GM18511 (cell line): ENCODE measurements around the gene E2F3.
"Not testable (repeated sequence)": the region's sequence is repeated elsewhere in the genome, so short reads cannot be mapped to it uniquely, and the experiment has no call there.

ENCODE experiments used
- ATAC-seq: cut with Tn5 transposase; IDR thresholded peaks from one replicate; pipeline ENCODE4 v1.9.1; 2021; ENCODE audit warnings: mild to moderate bottlenecking, moderate library complexity; ENCODE audit not compliant: unreplicated experiment

The E2F3 gene

GRCh38 chr6:20511852-20512251 is 110.2 kb downstream of the E2F3 start:
- ATAC-seq, result no peak

DNA sequence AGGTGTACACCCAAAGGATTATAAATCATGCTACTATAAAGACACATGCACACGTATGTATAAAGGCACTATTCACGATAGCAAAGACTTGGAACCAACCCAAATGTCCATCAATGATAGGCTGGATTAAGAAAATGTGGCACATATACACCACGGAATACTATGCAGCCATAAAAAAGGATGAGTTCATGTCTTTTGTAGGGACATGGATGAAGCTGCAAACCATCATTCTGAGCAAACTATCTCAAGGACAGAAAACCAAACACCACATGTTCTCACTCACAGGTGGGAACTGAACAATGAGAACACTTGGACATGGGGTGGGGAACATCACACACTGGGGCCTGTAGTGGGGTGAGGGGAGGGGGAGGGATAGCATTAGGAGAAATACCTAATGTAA is 123.5 kb downstream of the E2F3 start:
- ATAC-seq, result not testable (repeated sequence)

GRCh38 chr6:20529086-20529448 is 127.4 kb downstream of the E2F3 start:
- ATAC-seq, result peak; percentile 66

- no peak for ATAC-seq
Observed at GRCh38 chr6:20532881-20533280, 131.2 kb downstream of the E2F3 start.

GRCh38 chr6:20533746-20534294 is 132.1 kb downstream of the E2F3 start:
- ATAC-seq, result peak; percentile 24

DNA sequence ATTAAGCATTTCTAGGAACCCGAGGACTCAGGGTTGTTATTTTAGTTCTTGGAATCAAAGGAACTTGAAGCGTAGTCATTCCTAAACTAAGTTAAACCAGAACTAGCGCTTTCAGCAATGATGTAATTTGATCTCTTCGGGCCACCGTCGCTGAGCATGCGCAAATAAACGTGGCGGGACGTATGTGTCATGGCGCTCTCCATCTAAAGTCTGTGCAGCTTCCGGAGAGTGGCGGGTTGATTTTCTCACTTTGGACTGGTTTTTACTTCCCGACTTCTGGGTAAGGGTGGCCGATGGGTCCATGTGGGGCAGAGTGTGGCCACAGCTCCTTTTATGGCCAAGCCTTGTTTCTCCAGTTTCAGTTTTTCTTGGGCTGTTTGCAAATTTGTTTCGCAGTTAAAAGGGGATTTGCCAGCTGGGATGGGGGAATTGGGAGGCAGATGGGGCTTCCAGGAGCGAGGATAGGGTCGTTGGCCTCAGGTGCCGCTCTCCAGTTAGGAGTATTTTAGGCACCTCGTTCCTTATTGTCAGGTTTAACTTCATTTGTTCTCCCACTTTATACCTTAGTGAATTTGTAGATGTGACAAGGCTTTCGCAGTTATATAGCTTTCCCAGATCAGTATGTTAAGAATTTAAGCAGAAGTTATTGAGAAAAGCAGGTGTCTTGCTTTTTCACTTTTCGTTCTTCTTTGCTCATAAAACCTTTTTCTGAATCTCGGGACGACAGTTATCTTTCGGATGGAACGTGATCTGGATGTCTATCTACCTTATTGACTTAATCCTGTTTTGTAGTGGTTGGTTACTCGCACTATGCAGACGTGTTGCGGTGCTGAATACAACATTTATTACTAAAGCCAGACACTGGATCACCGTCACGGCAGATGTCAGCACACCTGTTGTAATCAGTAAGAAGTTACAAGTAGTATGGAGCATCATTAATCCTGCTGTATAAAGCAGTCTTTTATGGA is 132.9 kb downstream of the E2F3 start, which contains the start of gene CDKAL1:
TSS of gene CDKAL1 (plus strand) at position 163 of the 968 bp plus-strand sequence. CDS start 11,894 bp downstream, outside the sequence.
- peak; percentile 91 for ATAC-seq

GRCh38 chr6:20538131-20538662 is 136.5 kb downstream of the E2F3 start:
- no peak for ATAC-seq

DNA sequence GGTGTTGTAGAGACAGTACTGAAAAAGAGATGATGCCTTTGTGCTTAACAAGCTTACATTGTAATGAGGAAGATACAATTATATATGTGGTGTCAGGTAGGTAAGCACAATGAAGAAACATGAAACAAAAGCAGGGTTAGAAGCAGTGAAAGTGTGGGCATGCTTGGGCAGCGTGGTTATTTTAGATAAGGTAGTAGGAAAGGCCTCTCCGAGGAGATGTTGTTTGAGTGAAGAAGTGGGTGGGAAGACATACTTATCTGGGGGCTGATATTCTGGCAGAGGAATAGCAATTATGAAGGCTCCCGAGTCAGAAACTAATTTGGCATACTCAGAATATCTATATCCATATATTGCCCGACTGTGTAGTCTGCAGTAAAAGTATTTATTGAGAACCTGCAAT is 137.2 kb downstream of the E2F3 start:
- no peak for ATAC-seq

DNA sequence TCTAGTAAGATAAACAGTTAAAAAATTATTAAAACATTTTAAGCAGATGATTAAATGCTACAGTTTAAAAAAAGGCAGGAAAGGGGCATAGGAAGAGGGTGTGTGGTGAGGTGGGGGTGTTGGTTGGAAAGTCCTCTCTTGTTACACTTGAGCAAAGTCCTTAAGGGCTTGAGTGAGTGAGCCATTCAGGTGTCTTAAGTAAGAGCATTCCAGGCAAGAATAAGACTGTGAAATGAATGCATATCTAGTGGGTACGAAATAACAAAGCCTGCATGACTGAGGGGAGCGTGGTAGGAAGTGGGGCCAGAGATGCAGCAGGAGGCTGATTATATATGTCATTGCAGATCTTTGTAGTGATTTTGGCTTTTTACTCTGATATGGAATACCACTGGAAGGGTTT is 137.7 kb downstream of the E2F3 start:
- ATAC-seq, result no peak

DNA sequence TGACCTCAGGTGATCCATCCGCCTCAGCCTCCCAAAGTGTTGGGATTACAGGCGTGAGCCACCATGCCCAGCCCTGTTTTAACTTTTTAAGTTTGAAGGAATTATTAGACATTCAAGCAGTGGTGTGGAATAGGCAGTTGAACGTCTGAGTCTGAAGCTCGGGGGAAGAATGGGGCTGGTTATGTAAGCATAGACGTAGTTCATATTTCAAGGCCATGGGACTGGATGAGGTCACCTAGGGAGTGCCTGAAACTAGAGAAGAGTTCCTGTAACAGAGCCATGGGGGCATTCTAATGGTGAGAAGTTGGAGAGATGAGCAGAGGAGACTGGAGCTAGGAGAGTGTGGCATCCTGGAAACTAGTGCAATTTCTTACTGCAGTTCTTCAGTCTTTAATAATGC is 139.0 kb downstream of the E2F3 start:
- no peak for ATAC-seq

DNA sequence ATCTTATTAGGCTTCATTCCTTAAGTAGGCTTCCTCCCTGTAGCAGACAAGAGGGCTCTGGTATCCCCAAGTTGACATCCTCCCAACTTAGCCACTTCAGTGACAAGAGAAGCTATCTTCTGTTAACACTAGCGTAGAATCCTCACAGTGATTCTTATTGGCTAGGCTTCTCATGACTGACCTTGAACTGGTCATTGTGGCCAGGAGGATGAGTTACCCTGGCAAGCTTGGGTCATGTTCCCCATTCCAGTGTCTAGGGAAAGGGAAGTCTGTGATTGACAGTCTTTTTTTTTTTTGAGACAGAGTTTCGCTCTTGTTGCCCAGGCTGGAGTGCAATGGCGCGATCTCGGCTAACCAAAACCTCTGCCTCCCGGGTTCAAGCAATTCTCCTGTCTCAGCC is 139.7 kb downstream of the E2F3 start:
- no peak for ATAC-seq

DNA sequence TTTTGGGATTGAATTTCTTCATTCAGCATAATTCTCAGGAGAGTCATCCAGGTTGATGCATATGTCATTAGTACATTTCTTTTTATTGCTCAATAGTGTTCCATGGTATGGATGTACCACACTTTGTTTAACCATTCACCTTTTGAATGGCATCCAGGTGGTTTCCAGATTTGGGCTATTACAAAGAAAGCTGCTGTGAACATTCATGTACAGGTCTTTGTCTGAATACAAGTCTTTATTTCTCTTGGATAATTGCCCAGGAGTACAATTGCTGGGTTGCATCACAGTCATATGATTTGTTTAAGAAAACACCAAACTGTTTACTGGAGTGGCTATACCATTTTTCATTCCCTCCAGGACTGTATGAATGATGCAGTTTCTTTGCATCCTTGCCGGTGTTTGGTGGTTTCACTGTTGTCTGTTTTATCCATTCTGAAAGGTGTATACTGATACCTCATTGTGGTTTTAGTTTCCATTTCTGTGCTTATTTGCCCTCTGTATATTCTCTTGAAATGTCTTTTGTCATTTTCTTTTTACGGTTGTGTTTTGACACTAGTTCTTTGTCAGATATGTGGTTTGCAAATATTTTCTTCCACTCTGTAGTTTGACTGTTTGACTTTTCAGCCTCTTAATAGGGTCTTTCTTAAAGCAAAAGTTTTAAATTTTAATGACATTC is 141.4 kb downstream of the E2F3 start:
- ATAC-seq, result peak; percentile 99
